DMS79 (cell line): ENCODE data around the gene CDH4.

Experiments used
- DNase-seq: peaks from one replicate; lab custom pipeline; 2025; lab: John Stamatoyannopoulos, UW

Gene CDH4

GRCh38 chr20:61736001-61736635 lies 484.1 kb downstream of the CDH4 start:
- DNase-seq, result no peak

- DNase-seq, result no peak
Measured at GRCh38 chr20:61736751-61737310, 484.8 kb downstream of the CDH4 start.

GRCh38 chr20:61737346-61737745 lies 485.3 kb downstream of the CDH4 start:
- DNase-seq, result no peak

- no peak for DNase-seq
Measured at GRCh38 chr20:61737812-61738443, 485.9 kb downstream of the CDH4 start.

GRCh38 chr20:61738601-61739069 lies 486.6 kb downstream of the CDH4 start:
- no peak for DNase-seq

- DNase-seq, result no peak
Measured at GRCh38 chr20:61739086-61739831, 487.2 kb downstream of the CDH4 start.

- no peak for DNase-seq
Measured at GRCh38 chr20:61739832-61740118, 487.7 kb downstream of the CDH4 start.

- DNase-seq, result no peak
Measured at GRCh38 chr20:61742097-61742825, 490.2 kb downstream of the CDH4 start.

- no peak for DNase-seq
Measured at GRCh38 chr20:61743606-61744005, 491.5 kb downstream of the CDH4 start.

- no peak for DNase-seq
Measured at GRCh38 chr20:61744691-61745396, 492.8 kb downstream of the CDH4 start.

GRCh38 chr20:61745397-61746146 lies 493.5 kb downstream of the CDH4 start:
- no peak for DNase-seq

GRCh38 chr20:61746147-61746646 lies 494.1 kb downstream of the CDH4 start:
- DNase-seq, result no peak

- no peak for DNase-seq
Measured at GRCh38 chr20:61746781-61747180, 494.7 kb downstream of the CDH4 start.

GRCh38 chr20:61748376-61748775 lies 496.3 kb downstream of the CDH4 start:
- DNase-seq, result no peak

GRCh38 chr20:61749406-61750075 lies 497.5 kb downstream of the CDH4 start:
- DNase-seq, result no peak

- DNase-seq, result no peak
Measured at GRCh38 chr20:61750093-61750492, 498.0 kb downstream of the CDH4 start.

- DNase-seq, result no peak
Measured at GRCh38 chr20:61752576-61752975, 500.5 kb downstream of the CDH4 start.

GRCh38 chr20:61753316-61753942 lies 501.4 kb downstream of the CDH4 start:
- DNase-seq, result no peak
